ENCODE results near the gene RRN3.
"Not testable (repeated sequence)": the region's sequence is repeated elsewhere in the genome, so short reads cannot be mapped to it uniquely, and the experiment has no call there.

RRN3 gene

DNA sequence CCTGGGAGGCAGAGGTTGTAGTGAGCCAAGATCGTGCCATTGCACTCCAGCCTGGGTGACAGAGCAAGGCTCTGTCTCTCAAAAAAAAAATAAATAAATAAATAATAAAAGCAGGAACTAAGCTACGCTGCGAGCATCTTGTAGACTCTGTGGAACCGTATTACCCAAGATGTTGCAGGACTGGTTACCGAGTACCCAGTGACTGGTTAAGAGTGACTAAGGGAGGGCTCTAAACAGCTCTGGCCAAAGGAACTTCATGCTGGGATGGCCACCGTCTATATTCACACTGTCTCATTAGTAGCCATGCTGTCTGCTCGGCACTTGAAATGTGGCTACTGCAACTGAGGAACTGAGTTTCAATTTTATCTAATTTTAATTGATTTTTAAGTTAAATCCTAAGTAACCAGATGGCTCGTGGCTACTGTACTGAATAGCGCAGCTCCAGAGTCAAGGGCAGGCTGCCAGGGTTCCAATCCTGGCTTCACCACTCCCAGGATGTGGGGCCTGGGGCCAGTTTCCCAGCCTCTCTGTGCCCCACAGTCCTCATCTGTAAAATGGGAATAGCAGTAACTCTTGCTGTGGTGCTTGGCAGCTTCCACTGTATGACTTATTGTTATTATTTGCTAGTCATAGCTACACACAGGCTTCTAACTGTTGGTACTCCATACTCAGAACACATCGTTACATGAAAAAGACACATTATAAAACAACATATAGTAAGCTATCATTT lies 41.2 kb downstream of the RRN3 start:
- no peak for DNase-seq (ENCODE audit: low read depth in 2 of 2)

DNA sequence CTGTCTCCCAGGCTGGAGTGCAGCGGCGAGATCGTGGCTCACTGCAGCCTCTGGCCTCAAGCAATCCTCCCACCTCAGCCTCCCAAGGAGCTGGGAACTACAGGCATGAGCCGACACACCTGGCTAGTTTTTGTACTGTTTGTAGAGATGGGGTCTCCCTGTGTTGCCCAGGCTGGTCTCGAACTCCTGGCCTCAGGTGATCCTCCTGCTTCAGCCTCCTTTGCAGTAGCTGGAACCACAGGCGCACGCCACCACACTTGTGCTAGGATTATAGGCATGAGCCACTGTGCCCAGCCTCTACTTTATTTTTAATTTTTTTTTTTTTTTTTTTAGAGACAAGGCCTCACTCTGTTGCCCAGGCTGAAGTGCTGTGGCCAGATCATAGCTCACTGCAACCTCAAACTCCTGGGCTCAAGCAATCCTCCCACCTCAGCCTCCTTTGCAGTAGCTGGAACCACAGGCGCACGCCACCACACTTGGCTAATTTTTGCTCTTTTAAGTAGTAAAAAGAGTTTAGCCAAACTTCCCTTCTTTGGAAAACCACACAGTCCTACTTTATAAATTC lies 42.6 kb downstream of the RRN3 start:
- no peak for DNase-seq (ENCODE audit: low read depth in 2 of 2)

DNA sequence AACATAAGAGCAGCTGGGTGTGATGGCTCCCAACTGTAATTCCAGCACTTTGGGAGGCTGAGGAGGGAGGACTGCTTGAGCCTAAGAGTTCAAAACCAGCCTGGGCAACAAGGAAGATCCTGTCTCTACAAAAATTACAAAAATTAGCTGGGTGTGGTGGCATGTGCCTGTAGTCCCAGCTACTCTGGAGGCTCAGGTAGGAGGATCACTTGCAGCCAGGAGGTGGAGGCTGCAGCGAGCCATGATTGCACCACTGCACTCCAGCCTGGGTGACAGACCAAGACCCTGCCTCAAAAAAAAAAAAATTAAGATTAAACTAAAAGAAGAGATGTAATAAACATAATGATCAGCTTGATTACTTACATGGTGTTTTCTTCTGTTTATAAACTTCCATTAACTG lies 43.6 kb downstream of the RRN3 start:
- not testable (repeated sequence) for DNase-seq (ENCODE audit: low read depth in 2 of 2)

DNA sequence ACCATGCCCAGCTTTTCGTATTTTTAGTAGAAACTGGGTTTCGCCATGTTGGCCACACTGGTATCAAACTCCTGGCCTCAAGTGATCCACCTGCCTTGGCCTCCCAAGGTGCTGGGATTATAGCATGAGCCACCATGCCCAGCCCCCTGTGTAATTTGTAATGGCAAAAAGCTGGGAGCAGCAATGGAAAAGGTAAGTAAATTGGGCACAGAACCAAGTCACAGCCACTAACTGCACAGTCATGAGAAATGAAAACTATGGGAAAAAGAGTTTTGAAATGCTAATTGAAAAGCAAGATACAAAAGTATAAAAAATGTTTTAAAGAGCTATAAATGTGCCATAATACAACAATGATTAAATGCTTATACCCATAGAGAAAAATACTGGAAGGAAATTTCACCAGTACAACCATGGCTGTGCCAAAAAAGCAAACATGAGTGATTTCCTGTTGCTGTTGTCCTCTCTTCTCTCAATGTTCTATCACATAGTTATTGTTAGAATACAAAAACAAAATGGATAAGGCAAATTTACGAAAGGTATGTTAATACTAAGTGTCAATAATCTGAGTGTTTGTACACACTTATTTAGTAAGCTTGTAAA lies 44.4 kb downstream of the RRN3 start:
- DNase-seq (ENCODE audit: low read depth in 2 of 2) = no peak

DNA sequence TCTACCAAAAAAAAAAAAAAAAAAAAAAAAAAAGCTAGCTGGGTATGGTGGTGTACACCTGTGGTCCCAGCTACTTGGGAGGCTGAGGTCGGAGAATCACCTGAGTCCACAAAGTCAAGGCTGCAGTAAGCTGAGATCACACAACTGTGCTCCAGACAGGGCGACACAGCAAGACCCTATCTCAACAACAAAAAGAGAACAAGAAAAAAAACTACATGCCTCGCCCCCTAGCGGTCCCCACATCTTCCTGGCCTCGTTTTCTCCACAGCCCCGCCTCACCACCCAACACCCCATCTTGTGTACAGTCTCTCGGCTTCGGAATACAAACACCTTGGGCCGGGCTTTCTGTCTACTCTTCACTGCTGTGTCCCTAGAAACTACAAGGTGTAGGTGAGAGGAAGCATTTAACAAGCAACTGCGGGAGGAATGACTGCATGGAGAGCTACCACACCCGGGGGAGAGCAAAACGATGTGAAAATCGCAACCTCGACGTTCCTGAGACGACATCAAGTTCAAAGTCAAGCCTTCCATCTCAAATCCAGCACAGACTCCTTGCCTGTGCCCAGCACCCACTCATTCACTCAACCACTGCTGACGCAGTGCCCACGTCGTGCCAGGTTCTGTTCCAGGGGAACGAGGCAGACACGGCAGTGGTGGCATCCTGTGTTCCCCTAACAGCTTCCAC lies 47.2 kb downstream of the RRN3 start:
- DNase-seq (ENCODE audit: low read depth in 2 of 2) = no peak

DNA sequence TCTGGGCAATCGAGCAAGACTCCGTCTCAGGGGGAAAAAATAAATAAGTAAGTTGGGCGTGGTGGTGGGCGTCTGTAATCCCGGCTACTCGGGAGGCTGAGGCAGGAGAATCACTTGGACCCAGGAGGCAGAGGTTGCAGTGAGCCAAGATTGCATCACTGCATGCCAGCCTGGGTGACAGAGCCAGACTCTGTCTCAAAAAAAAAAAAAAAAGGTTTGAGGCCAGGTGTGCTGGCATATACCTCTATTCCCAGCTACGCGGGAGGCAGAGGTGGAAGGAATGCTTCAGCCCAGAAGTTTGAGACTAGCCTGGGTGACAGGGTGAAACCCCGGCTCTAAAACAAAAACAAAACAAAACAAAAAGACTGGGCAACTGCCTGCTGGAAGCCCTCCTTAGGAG lies 48.8 kb downstream of the RRN3 start:
- DNase-seq (ENCODE audit: low read depth in 2 of 2) = not testable (repeated sequence)

DNA sequence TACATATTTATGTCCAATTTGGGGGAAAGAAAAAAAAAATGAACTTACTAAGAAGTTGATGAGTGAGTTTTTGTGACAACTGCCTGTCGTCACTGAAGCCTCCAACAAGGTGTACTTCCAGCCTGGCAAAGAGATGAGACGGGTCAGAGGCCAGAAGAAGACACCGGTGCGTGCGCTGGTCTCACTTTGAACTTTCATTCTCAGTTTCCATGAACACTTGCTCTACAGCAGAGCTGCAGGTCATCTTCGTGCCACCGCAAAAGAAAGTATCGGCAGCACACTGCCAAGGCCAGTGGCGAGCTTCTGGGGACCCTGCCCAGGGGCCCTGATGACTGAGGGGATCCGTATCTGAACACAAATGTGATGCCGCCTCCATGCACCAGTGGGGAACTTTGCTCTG lies 49.8 kb downstream of the RRN3 start:
- DNase-seq (ENCODE audit: low read depth in 2 of 2) = no peak

DNA sequence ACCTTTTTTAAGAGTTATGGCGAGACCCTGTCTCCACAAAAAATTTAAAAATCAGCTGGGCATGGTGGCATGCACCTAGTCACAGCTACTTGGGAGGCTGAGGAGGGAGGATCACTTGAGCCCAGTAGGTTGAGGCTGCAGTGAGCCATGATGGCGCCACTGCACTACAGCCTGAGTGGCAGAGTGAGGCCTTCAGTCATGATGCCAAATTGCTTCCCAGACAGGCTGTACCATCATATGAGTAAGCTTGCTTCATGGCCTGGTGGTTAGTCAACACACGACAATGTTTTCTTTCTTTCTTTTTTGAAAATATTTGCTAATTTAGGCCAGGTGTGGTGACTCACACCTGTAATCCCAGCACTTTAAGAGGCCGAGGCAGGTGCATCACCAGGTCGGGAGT lies 50.7 kb downstream of the RRN3 start:
- no peak for DNase-seq (ENCODE audit: low read depth in 2 of 2)

DNA sequence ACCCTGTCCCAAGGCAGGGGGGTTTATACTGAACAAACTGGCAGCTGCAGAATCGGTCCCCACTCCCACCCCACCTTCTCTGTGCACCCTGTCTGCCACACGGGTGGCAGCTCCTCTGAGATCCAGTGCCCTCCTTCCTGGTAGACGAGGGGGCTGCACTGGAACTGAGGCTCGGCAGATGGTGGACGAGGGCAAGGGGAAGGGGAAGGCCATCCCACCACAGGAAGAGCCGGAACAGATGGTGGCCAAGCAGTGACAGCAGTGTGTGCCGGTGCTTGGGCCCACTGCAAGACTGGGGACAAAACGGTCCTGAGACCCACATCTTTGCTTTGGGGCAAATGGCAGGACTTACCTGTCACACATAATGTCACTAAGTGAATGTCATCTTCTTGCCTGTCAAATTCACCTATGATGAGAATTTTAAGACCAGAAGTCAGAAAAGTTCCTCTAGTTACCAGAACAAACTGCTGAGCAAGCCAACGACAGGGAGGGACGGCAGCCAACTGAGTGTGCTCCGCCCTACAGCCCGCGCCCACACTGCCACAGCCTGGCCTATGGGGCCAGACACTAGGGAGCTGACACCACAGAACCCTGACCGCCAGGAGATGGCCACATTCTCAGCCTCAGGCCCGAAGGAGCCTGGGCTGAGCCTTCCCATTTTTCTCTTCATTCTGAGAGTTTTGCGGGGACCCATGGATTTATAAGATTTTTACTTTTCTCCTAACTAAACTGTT lies 52.6 kb downstream of the RRN3 start:
- no peak for DNase-seq (ENCODE audit: low read depth in 2 of 2)

DNA sequence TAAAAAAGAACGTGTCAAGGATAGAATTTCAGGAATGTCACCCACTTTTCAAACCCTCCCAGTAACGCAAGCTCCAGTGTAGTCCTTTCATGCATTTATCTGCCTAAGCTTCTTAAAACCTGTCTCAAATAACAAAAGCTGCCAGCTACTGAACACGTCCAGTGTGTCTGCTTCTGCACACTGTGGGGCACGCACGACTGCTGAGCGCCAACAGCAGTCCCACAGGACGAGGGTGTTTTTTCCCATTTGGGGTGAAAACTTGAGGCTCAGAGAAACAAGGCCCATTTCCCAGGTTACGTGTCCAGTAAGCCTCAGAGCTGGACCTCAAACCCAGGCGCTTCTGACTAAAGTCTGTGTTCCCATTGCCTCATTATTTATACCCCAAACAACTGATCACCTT lies 55.4 kb downstream of the RRN3 start:
- no peak for DNase-seq (ENCODE audit: low read depth in 2 of 2)

DNA sequence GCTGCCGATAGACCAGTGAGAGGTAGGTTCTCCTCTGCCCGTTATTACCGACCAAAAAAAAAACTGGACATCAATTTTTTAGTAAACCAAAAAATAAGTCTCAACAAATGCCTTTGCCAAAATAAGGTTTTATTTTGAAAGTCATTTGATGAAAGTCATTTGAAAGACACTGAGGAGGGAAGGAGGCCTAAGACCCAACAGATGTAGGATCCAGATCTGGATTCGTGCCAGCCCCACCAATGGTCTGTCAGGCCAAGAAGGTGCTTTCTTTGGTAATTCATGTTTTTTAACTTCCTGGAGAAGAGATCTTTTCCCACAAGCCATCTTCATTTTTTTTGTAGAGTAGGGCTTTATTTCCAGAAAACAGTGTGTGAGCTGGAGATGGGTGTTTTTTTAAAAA lies 56.3 kb downstream of the RRN3 start:
- DNase-seq (ENCODE audit: low read depth in 2 of 2) = no peak

DNA sequence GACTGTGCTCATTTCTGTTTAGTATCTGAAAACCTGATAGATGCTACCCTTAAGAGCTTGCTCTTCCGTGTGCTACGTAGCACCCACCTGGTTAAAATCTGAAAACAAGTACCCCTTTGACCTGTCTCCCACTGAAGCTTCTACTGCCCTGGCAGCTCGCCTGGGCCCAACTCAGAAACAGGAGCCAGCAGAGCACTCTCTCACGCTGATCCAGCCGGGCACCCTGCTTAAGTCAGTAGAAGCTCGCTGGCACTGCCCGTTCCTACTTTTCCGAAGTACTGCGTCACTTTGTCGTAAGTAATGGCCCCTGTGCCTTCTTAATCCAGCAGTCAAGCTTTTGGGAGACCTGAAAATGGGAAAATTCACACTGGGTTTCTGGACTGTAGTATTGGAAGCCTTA lies 57.1 kb downstream of the RRN3 start:
- DNase-seq (ENCODE audit: low read depth in 2 of 2) = no peak

DNA sequence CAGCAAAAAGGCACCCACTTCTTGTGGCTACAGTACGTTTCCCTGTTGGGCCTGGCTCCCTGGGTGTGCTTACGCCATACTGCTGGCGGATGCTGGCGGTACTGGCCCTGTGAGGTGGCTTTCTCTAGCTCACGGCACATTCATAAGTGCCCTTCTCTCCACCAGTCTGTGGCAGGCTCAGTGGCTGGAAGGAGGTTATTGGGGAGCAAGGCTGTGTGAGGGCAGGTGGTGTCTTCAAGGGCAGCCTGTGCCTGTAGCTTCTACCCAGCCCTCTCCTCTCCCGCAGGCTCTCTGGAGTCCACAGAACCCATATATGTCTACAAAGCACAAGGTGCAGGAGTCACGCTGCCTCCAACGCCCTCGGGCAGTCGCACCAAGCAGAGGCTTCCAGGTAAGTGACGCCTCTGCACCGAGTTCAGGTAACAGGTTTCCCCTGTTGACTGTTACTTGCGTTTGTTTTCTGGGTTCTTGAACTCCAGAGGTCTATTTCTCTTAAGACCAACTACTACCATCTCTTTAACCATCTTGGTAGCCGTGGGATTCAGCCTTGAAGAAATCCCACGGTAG lies 58.8 kb downstream of the RRN3 start:
- DNase-seq (ENCODE audit: low read depth in 2 of 2) = no peak

DNA sequence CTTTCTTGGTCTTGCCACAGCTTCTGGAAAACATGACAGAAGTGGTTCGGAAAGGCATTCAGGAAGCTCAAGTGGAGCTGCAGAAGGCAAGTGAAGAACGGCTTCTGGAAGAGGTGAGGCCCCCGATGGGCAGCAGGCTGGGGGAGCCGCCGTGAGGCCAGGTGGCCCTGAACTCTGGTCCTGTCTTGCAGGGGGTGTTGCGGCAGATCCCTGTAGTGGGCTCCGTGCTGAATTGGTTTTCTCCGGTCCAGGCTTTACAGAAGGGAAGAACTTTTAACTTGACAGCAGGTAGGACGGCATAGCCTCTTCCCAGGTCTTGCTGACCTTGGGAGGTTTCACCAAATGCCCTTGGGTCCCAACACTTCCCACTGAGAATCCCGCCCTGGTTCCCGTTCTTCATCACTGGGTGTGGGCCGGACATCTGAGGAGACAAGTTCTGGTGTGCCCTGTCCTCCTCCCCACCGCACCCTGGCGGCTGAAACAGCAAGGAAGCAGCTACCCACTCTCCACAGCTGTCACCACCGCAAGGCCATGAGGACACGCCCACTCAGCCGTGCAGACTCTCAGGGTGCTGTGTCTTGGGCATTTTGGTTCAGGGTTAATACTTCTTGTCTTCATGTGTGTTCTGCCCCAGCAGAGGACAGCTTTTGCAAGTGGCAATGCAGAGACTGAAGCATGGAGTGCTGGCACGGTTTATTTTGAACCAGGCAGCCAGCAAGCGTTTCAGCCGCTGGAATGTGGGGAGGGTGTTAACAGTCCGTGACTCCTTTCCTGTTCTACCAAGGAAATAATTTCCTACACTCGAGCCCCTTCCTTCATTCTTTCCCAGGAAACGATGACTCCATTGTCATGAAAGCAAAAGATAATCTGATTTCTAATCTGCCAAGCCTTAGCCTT lies 59.6 kb downstream of the RRN3 start:
- DNase-seq (ENCODE audit: low read depth in 2 of 2) = no peak

DNA sequence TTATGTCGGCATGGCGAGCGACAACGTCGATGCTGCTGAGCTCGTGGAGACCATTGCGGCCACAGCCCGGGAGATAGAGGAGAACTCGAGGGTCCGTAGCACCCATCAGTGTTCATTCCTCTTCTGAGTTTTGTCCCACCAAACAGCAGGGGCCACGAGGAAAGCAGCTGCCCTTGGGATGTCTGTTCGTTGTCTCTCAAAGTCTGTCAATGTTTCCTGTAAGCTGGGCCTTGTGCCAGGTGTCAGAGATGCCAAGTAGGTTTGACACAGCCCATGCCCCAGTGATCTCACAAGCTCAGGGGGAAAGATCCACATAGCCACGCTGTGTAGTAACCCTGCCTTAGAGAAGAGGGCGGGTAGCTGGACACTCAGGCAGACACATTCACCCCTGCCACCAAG lies 60.8 kb downstream of the RRN3 start:
- no peak for DNase-seq (ENCODE audit: low read depth in 2 of 2)

DNA sequence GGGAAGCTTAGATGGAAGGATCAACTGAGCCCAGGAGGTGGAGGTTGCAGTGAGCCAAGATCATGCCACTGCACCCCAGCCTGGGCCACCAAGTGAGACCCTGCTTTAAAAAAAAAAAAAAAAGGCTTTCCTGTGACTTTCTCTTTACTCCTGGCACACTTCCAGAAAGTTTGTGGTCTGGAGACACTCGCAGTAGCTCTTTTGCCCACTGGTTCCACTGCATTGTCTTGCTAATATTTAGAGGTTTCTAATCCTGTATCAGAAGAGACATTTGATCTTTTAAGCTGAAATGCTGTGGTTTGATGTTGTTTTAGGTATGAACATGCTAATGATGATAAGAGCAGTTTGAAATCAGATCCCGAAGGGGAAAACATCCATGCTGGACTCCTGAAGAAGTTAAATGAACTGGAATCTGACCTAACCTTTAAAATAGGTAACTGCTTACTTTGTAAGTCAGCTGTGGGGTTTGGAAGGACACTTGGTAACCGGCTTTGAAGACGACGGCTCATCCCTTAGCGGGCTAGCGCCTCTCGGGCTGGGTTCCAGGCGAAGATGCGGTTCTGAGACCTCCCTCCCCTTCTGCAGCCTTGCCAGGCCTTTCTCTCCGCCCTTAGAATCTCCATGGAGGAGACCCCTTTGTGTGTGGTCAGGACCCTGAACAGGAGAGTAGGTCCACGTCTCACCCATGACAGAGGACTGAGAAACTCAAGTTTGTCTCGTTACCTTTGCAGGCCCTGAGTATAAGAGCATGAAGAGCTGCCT lies 61.3 kb downstream of the RRN3 start:
- DNase-seq (ENCODE audit: low read depth in 2 of 2) = no peak

DNA sequence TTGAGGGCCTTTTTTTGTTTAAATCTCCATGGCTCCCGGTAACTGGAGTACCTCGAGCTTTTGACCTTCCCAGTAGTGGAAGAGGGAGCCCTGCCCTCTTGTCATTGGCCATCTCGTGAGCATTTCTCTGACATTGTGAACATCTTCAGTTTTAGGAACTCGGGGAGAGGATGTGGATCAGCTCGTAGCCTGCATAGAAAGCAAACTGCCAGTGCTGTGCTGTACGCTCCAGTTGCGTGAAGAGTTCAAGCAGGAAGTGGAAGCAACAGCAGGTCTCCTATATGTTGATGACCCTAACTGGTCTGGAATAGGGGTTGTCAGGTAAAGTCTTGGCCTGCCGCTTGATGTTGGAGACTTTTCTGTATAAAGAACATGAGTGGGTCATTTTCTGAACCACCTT lies 62.5 kb downstream of the RRN3 start:
- DNase-seq (ENCODE audit: low read depth in 2 of 2) = no peak

DNA sequence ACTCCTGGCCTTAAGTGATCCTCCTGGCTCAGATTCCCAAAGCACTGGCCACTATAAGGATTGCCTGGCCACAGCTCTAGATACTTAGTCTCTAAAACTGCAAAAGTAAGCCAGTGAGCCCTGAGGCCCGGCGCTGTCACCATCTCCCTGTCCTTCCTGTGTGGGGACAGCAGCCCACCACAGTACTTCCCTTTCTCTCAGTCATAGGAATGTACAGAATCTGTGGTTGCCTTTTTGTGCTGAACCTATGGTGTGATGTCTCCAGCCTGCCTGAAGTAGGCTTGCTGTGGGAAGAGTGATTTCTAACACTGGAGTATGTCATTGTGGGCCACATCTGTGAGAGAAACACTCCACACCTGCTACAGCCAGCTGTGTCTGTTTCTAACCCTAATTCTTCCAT lies 62.9 kb downstream of the RRN3 start:
- DNase-seq (ENCODE audit: low read depth in 2 of 2) = no peak

DNA sequence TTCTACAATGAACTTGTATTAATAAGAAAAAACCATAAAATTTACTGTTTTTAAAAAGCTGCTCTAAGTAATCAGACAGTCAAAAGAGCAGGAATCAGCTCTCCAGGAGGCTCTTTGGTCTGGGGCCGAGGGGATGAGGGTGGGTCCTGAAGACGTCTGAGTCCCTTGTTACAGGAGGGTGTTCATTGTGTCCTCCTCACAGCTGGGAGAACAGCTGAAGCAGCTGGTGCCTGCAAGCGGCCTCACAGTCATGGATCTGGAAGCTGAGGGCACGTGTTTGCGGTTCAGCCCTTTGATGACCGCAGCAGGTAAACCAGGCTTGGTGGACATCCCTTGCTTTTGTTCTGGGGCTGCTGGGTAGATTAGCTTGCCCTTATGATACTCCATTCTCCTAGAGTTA lies 64.3 kb downstream of the RRN3 start:
- not testable (repeated sequence) for DNase-seq (ENCODE audit: low read depth in 2 of 2)

Data from stimulated activated CD4-positive, alpha-beta T cell treated with anti-CD3 and anti-CD28 coated beads, Interleukin-12 subunit alpha, Interleukin-12 subunit beta, amount 100 ng/mL, for 24 hours (primary cell).